A549 (cell line): ENCODE measurements around the gene VDAC1. TPM values are rescaled to one million over a fixed set of nuclear protein-coding genes. Genes with fewer than 3 reads are reported as not detected.

Experiments used
- ATAC-seq, 2 experiments: fragments of 200-7000 bp in 1 of 2; fragments of >200 bp in 1 of 2; cut with Nextera tagmentation in 1 of 2; cut with Tn5 transposase in 1 of 2; 3 replicates each; pipeline versions ENCODE4 v1.8.0 to v1.9.1; 2018 to 2020; ENCODE audit warnings: mild to moderate bottlenecking in 1 of 2, moderate library complexity in 1 of 2
- CTCF ChIA-PET: fragments of 300-600 bp; sonication (Branson Sonifier 250); formaldehyde crosslinking; extraction: SDS; loops from one replicate; lab custom pipeline; 2021; ENCODE audit warnings: antibody characterized with exemption, inconsistent platforms; lab: Yijun Ruan, JAX
- POLR2A ChIA-PET: fragments of 350-600 bp; formaldehyde crosslinking; extraction: SDS; loops from one replicate; lab custom pipeline; 2021; ENCODE audit warnings: antibody characterized with exemption, inconsistent platforms; lab: Yijun Ruan, JAX
- DNase-seq, 2 experiments: peaks; one replicate each; pipeline versions ENCODE4 v3.0.0 to v3.0.0-alpha.2; 2011 to 2016; ENCODE audit warnings: low read depth in 1 of 2, low spot score in 1 of 2
- FAIRE-seq: peaks from 2 replicates; lab custom pipeline; 2011; peaks lifted over from hg19 to GRCh38; lab: Jason Lieb, UNC
- H3K27ac ChIP-seq, 2 experiments: fragments of >200 bp; sonication (Bioruptor Twin); formaldehyde crosslinking; 3 replicates each; pipeline ENCODE4 v1.5.1; 2016 to 2017
- H3K4me1 ChIP-seq: fragments of >200 bp; sonication (Bioruptor Twin); formaldehyde crosslinking; 3 replicates; pipeline ENCODE4 v1.6.1; 2016
- H3K4me2 ChIP-seq: fragments of >200 bp; sonication (Bioruptor Twin); formaldehyde crosslinking; 3 replicates; pipeline ENCODE4 v1.6.1; 2016
- H3K4me3 ChIP-seq: fragments of >200 bp; sonication (Bioruptor Twin); formaldehyde crosslinking; 3 replicates; pipeline ENCODE4 v1.5.1; 2016
- H3K9me3 ChIP-seq: fragments of >200 bp; sonication (Bioruptor Twin); formaldehyde crosslinking; 3 replicates; pipeline ENCODE4 v1.6.1; 2016
- BHLHE40 ChIP-seq: IDR thresholded peaks from 2 replicates; pipeline ENCODE4 v1.6.1; 2012; ENCODE audit warnings: low read depth, low read length, inconsistent platforms
- CEBPB ChIP-seq, 2 experiments: fragments of >200 bp in 1 of 2; sonication (Bioruptor Twin) in 1 of 2; formaldehyde crosslinking in 1 of 2; IDR thresholded peaks; 2 replicates each; pipeline ENCODE4 v1.6.1; 2012 to 2016
- EHF ChIP-seq: fragments of 250-450 bp; sonication (Bioruptor Pico); IDR thresholded peaks from 2 replicates; pipeline ENCODE4 v1.5.0; 2020; ENCODE audit warnings: mild to moderate bottlenecking
- EHMT2 ChIP-seq: fragments of 200-600 bp; sonication (generic); IDR thresholded peaks from 2 replicates; pipeline ENCODE4 v1.6.1; 2016; ENCODE audit warnings: antibody characterized with exemption, low read depth, mild to moderate bottlenecking, moderate library complexity
- ELK1 ChIP-seq: fragments of 150-350 bp; IDR thresholded peaks from 2 replicates; pipeline ENCODE4 v1.6.1; 2014; ENCODE audit warnings: low read depth, mild to moderate bottlenecking, low read length
- ESRRA ChIP-seq: fragments of 150-350 bp; IDR thresholded peaks from 2 replicates; pipeline ENCODE4 v1.6.1; 2014; ENCODE audit warnings: mild to moderate bottlenecking, low read length, borderline replicate concordance
- FOSL2 ChIP-seq, 2 experiments: fragments of 450-650 bp in 1 of 2; fragments of >200 bp in 1 of 2; sonication (Bioruptor Twin) in 1 of 2; formaldehyde crosslinking; IDR thresholded peaks; 2 replicates each; pipeline versions ENCODE4 v1.5.0 to v1.6.1; 2016 to 2020; ENCODE audit warnings: mild to moderate bottlenecking in 1 of 2, moderate library complexity in 1 of 2
- GATA3 ChIP-seq: IDR thresholded peaks from 2 replicates; pipeline ENCODE4 v1.6.1; 2012; ENCODE audit warnings: borderline replicate concordance
- HDAC2 ChIP-seq: fragments of 200-600 bp; sonication (generic); IDR thresholded peaks from 2 replicates; pipeline ENCODE4 v1.6.1; 2016
- HEYL ChIP-seq: fragments of 250-450 bp; sonication (Bioruptor Pico); IDR thresholded peaks from 2 replicates; pipeline ENCODE4 v1.8.0; 2021; ENCODE audit warnings: mild to moderate bottlenecking, moderate library complexity
- JUNB ChIP-seq: fragments of >200 bp; sonication (Bioruptor Twin); formaldehyde crosslinking; IDR thresholded peaks from 2 replicates; pipeline ENCODE4 v1.6.1; 2016
- MAFK ChIP-seq: fragments of 450-650 bp; IDR thresholded peaks from 2 replicates; pipeline ENCODE4 v1.6.1; 2014; ENCODE audit not compliant: partially characterized antibody
- NFE2L2 ChIP-seq: fragments of 150-350 bp; conservative IDR thresholded peaks from 2 replicates; pipeline ENCODE4 v1.6.1; 2014; ENCODE audit warnings: low read length
- NPAS2 ChIP-seq: fragments of 250-450 bp; sonication (Bioruptor Pico); IDR thresholded peaks from 2 replicates; pipeline ENCODE4 v1.8.0; 2022; ENCODE audit warnings: mild to moderate bottlenecking, moderate library complexity, borderline replicate concordance
- NR3C1 ChIP-seq: fragments of >200 bp; sonication (Bioruptor Twin); formaldehyde crosslinking; IDR thresholded peaks from 3 replicates; pipeline ENCODE4 v1.6.1; 2017
- PHF8 ChIP-seq: fragments of 200-600 bp; sonication (generic); IDR thresholded peaks from 2 replicates; pipeline ENCODE4 v1.6.1; 2016; ENCODE audit warnings: low read depth, mild to moderate bottlenecking, antibody characterized with exemption, moderate library complexity, borderline replicate concordance
- POLR2AphosphoS2 ChIP-seq: conservative IDR thresholded peaks from 2 replicates; pipeline ENCODE4 v1.6.1; 2012; ENCODE audit warnings: low read length, improper control_type of control experiment, inconsistent platforms
- RAD21 ChIP-seq, 2 experiments: fragments of >200 bp in 1 of 2; sonication (Bioruptor Twin) in 1 of 2; formaldehyde crosslinking in 1 of 2; IDR thresholded peaks in 1 of 2; conservative IDR thresholded peaks in 1 of 2; 2 replicates in 1 of 2; 3 replicates in 1 of 2; pipeline ENCODE4 v1.6.1; 2012 to 2018; ENCODE audit warnings: inconsistent platforms in 1 of 2
- RARB ChIP-seq: fragments of 250-450 bp; sonication (Bioruptor Pico); IDR thresholded peaks from 2 replicates; pipeline ENCODE4 v1.8.0; 2021; ENCODE audit warnings: mild to moderate bottlenecking, moderate library complexity
- RCOR1 ChIP-seq: fragments of 150-350 bp; IDR thresholded peaks from 2 replicates; pipeline ENCODE4 v1.6.1; 2014; ENCODE audit warnings: antibody characterized with exemption, low read length, low read depth
- SMC3 ChIP-seq: fragments of >200 bp; sonication (Bioruptor Twin); formaldehyde crosslinking; IDR thresholded peaks from 3 replicates; pipeline ENCODE4 v1.6.1; 2018; ENCODE audit warnings: inconsistent platforms
- SREBF2 ChIP-seq: fragments of 450-650 bp; IDR thresholded peaks from 2 replicates; pipeline ENCODE4 v1.6.1; 2014; ENCODE audit warnings: mild to moderate bottlenecking, moderate library complexity
- ZFP36 ChIP-seq: fragments of 450-650 bp; IDR thresholded peaks from 2 replicates; pipeline ENCODE4 v1.6.1; 2014; ENCODE audit warnings: borderline replicate concordance; ENCODE audit not compliant: partially characterized antibody
- ZNF302 ChIP-seq: fragments of 250-450 bp; sonication (Bioruptor Pico); IDR thresholded peaks from 2 replicates; pipeline ENCODE4 v1.9.0; 2021; ENCODE audit warnings: inconsistent platforms, mild to moderate bottlenecking, moderate library complexity
- WGBS: methylation state at CpG from one replicate; pipeline ENCODE4 v1.1.6; 2017; ENCODE audit errors: missing lambda C conversion rate; 5-methylcytosine and 5-hydroxymethylcytosine counted together
- polyA plus RNA-seq, 4 experiments: library from polyadenylated mRNA; depleted of rRNA in 3 of 4; stranded (reverse); fragments of >200 nt; fragmentation: RNase III in 1 of 4; extraction: RNeasy Plus Mini Kit Qiagen cat#74134 plus additional on column Dnase treatment in 1 of 4; gene quantifications; 2 replicates in 3 of 4; 3 replicates in 1 of 4; pipeline ENCODE4 v1.2.3, GENCODE V29; 2011 to 2017
- TF ChIP-seq, protein P1 (sequence below): IDR thresholded peaks from 2 replicates; pipeline ENCODE4 v1.6.1; 2012; ENCODE audit warnings: low read depth, borderline replicate concordance
- TF ChIP-seq, protein P2 (sequence below): fragments of >200 bp; sonication (Bioruptor Twin); formaldehyde crosslinking; IDR thresholded peaks from 3 replicates; pipeline ENCODE4 v1.6.1; 2016
- TF ChIP-seq, protein P3 (sequence below): IDR thresholded peaks from 2 replicates; pipeline ENCODE4 v1.6.1; 2012
- TF ChIP-seq, protein P4 (sequence below): fragments of 200-600 bp; sonication (generic); IDR thresholded peaks from 2 replicates; pipeline ENCODE4 v1.6.1; 2016; ENCODE audit warnings: antibody characterized with exemption, mild to moderate bottlenecking, moderate library complexity
- TF ChIP-seq, protein P5 (sequence below): fragments of >200 bp; sonication (Bioruptor Twin); formaldehyde crosslinking; IDR thresholded peaks from 2 replicates; pipeline ENCODE4 v1.6.1; 2016
- TF ChIP-seq, protein P6 (sequence below): fragments of 250-450 bp; sonication (Bioruptor Pico); IDR thresholded peaks from 2 replicates; pipeline ENCODE4 v1.5.0; 2021; ENCODE audit warnings: mild to moderate bottlenecking, moderate library complexity, borderline replicate concordance

The VDAC1 gene
- polyA plus RNA-seq, 2 of the 4 experiments (the other 2 are of a cell fraction) = 369 to 442 TPM

- 82% methylated on average over 10 of the region's 12 CpGs for WGBS
These were observed 71.0 kb downstream of the VDAC1 start for GRCh38 chr5:133933670-133934295.

GRCh38 chr5:133933169-133933509 lies 71.6 kb downstream of the VDAC1 start:
- Histone ChIP-seq H3K9me3 (peaks cover 6% of the 10 kb centered on the region; the same call in 2 of the 3 replicates), H3K27ac (no peak overlapping the region), H3K4me2 (no peak overlapping the region), H3K4me3 (no peak overlapping the region), H3K4me1 (no peaks in the 10 kb centered on the region)
- no peak for DNase-seq
- no peak for ATAC-seq
- no peak for FAIRE-seq
- ChIA-PET CTCF (no interaction called here), POLR2A (no interaction called here)
- WGBS = 60% methylated on average over 3 of the region's 3 CpGs
- no peak for TF ChIP-seq ZFP36
- no peak for TF ChIP-seq ZNF302
- no peak for TF ChIP-seq EHF (CRISPR knock-in tag)
- no peak for TF ChIP-seq NFE2L2
- TF ChIP-seq PHF8 = no peak
- TF ChIP-seq BHLHE40 = no peak
- TF ChIP-seq, protein P1, sequence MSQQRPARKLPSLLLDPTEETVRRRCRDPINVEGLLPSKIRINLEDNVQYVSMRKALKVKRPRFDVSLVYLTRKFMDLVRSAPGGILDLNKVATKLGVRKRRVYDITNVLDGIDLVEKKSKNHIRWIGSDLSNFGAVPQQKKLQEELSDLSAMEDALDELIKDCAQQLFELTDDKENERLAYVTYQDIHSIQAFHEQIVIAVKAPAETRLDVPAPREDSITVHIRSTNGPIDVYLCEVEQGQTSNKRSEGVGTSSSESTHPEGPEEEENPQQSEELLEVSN = no peak
- TF ChIP-seq, protein P2, sequence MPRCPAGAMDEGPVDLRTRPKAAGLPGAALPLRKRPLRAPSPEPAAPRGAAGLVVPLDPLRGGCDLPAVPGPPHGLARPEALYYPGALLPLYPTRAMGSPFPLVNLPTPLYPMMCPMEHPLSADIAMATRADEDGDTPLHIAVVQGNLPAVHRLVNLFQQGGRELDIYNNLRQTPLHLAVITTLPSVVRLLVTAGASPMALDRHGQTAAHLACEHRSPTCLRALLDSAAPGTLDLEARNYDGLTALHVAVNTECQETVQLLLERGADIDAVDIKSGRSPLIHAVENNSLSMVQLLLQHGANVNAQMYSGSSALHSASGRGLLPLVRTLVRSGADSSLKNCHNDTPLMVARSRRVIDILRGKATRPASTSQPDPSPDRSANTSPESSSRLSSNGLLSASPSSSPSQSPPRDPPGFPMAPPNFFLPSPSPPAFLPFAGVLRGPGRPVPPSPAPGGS = no peak
- no peak for TF ChIP-seq EHMT2
- no peak for TF ChIP-seq SMC3
- no peak for TF ChIP-seq HEYL

More at GRCh38 chr5:133933670-133934295, 71.0 kb downstream of the VDAC1 start:
- no peak for DNase-seq
- no peak for FAIRE-seq
- H3K4me2 ChIP-seq = no peak overlapping the region
- POLR2A ChIA-PET = no interaction called here
- ATAC-seq = no peak; a peak in 1 of 6 replicates
- CTCF ChIA-PET = interaction anchor here (0.9 kb wide), 1 partner anchor 10 kb away, joined by 3 read pairs; no protein-coding TSS in a partner anchor
- no peaks in the 10 kb centered on the region for H3K4me1 ChIP-seq
- peaks cover 6% of the 10 kb centered on the region; the same call in 2 of the 3 replicates for H3K9me3 ChIP-seq
- H3K27ac ChIP-seq = no peak overlapping the region
- no peak overlapping the region for H3K4me3 ChIP-seq
- TF ChIP-seq RCOR1 (no peak), ELK1 (no peak), FOSL2 (IDR thresholded peaks at IDR 0.05) (no peak), FOSL2 (CRISPR knock-in tag; IDR thresholded peaks at IDR 0.05) (no peak), GATA3 (no peak), RAD21 (conservative IDR thresholded peaks at IDR 0.05 in 1 of 2, IDR thresholded peaks at IDR 0.05 in 1 of 2) (no peak), CEBPB (IDR thresholded peaks at IDR 0.05) (no peak), SREBF2 (no peak), NR3C1 (no peak), MAFK (no peak), NPAS2 (CRISPR knock-in tag) (no peak), HDAC2 (no peak), POLR2AphosphoS2 (no peak), JUNB (no peak), RARB (CRISPR knock-in tag) (no peak), ESRRA (no peak)
- TF ChIP-seq, protein P1 = no peak
- TF ChIP-seq, protein P3, sequence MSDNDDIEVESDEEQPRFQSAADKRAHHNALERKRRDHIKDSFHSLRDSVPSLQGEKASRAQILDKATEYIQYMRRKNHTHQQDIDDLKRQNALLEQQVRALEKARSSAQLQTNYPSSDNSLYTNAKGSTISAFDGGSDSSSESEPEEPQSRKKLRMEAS = no peak
- TF ChIP-seq, protein P4, sequence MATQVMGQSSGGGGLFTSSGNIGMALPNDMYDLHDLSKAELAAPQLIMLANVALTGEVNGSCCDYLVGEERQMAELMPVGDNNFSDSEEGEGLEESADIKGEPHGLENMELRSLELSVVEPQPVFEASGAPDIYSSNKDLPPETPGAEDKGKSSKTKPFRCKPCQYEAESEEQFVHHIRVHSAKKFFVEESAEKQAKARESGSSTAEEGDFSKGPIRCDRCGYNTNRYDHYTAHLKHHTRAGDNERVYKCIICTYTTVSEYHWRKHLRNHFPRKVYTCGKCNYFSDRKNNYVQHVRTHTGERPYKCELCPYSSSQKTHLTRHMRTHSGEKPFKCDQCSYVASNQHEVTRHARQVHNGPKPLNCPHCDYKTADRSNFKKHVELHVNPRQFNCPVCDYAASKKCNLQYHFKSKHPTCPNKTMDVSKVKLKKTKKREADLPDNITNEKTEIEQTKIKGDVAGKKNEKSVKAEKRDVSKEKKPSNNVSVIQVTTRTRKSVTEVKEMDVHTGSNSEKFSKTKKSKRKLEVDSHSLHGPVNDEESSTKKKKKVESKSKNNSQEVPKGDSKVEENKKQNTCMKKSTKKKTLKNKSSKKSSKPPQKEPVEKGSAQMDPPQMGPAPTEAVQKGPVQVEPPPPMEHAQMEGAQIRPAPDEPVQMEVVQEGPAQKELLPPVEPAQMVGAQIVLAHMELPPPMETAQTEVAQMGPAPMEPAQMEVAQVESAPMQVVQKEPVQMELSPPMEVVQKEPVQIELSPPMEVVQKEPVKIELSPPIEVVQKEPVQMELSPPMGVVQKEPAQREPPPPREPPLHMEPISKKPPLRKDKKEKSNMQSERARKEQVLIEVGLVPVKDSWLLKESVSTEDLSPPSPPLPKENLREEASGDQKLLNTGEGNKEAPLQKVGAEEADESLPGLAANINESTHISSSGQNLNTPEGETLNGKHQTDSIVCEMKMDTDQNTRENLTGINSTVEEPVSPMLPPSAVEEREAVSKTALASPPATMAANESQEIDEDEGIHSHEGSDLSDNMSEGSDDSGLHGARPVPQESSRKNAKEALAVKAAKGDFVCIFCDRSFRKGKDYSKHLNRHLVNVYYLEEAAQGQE = no peak
- TF ChIP-seq, protein P5, sequence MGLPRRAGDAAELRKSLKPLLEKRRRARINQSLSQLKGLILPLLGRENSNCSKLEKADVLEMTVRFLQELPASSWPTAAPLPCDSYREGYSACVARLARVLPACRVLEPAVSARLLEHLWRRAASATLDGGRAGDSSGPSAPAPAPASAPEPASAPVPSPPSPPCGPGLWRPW = no peak
- TF ChIP-seq, protein P6, sequence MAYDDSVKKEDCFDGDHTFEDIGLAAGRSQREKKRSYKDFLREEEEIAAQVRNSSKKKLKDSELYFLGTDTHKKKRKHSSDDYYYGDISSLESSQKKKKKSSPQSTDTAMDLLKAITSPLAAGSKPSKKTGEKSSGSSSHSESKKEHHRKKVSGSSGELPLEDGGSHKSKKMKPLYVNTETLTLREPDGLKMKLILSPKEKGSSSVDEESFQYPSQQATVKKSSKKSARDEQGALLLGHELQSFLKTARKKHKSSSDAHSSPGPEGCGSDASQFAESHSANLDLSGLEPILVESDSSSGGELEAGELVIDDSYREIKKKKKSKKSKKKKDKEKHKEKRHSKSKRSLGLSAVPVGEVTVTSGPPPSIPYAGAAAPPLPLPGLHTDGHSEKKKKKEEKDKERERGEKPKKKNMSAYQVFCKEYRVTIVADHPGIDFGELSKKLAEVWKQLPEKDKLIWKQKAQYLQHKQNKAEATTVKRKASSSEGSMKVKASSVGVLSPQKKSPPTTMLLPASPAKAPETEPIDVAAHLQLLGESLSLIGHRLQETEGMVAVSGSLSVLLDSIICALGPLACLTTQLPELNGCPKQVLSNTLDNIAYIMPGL (CRISPR knock-in tag) = no peak
